ENCODE measurements around the gene DNMBP.
"Not testable (repeated sequence)": the region's sequence is repeated elsewhere in the genome, so short reads cannot be mapped to it uniquely, and the experiment has no call there.

DNMBP gene

GRCh38 chr10:99945263-99945662 lies 64.5 kb downstream of the DNMBP start:
- DNase-seq = no peak

GRCh38 chr10:99944860-99945259 lies 64.9 kb downstream of the DNMBP start:
- no peak for DNase-seq

GRCh38 chr10:99943908-99944307 lies 65.8 kb downstream of the DNMBP start:
- DNase-seq = no peak

GRCh38 chr10:99941942-99942820 lies 67.6 kb downstream of the DNMBP start:
- no peak for DNase-seq

- no peak for DNase-seq
These were observed 71.2 kb downstream of the DNMBP start for GRCh38 chr10:99938563-99938962.

GRCh38 chr10:99937630-99938029 lies 72.1 kb downstream of the DNMBP start:
- DNase-seq = no peak

GRCh38 chr10:99932203-99932957 lies 77.4 kb downstream of the DNMBP start:
- not testable (repeated sequence) for DNase-seq

- no peak for DNase-seq
These were observed 78.8 kb downstream of the DNMBP start for GRCh38 chr10:99930731-99931550.

- DNase-seq = no peak
These were observed 80.4 kb downstream of the DNMBP start for GRCh38 chr10:99929360-99929759.

- no peak for DNase-seq
These were observed 81.9 kb downstream of the DNMBP start for GRCh38 chr10:99927721-99928280.

GRCh38 chr10:99926925-99927720 lies 82.6 kb downstream of the DNMBP start:
- DNase-seq = no peak

GRCh38 chr10:99924451-99925255 lies 85.1 kb downstream of the DNMBP start:
- no peak for DNase-seq

GRCh38 chr10:99921948-99922347 lies 87.8 kb downstream of the DNMBP start:
- DNase-seq = no peak

- DNase-seq = no peak
These were observed 88.8 kb downstream of the DNMBP start for GRCh38 chr10:99920901-99921300.

- DNase-seq = no peak
These were observed 89.3 kb downstream of the DNMBP start for GRCh38 chr10:99920486-99920885.

GRCh38 chr10:99917963-99918825 lies 91.6 kb downstream of the DNMBP start:
- DNase-seq = no peak

GRCh38 chr10:99916776-99917175 lies 93.0 kb downstream of the DNMBP start:
- no peak for DNase-seq

- DNase-seq = no peak
These were observed 94.3 kb downstream of the DNMBP start for GRCh38 chr10:99915414-99915813.

- no peak for DNase-seq
These were observed 95.5 kb downstream of the DNMBP start for GRCh38 chr10:99914236-99914635.

- no peak for DNase-seq
These were observed 95.9 kb downstream of the DNMBP start for GRCh38 chr10:99913831-99914235.
